ENCODE results near the gene FTH1. TPM values are rescaled to one million over a fixed set of nuclear protein-coding genes. Genes with fewer than 3 reads are reported as not detected.

The FTH1 gene
- 2,043 TPM for polyA plus RNA-seq (2013, experiment 1 of 4)
- 2,089 TPM for polyA plus RNA-seq (2013, experiment 2 of 4)
- polyA plus RNA-seq (2013, experiment 3 of 4): 2,093 TPM
- polyA plus RNA-seq (2013, experiment 4 of 4): 2,380 TPM

GRCh38 chr11:61967116-61967923, at the start of gene FTH1:
TSS of gene FTH1 (minus strand) at chr11:61967634. CDS start at chr11:61967425, 209 bp downstream.
- H3K4me3 ChIP-seq (ENCODE audit: insufficient read depth, low read depth, low read length): peak within 1 kb of the TSS; percentile 98
- WGBS, 2 experiments: 1% methylated on average over 93 of the region's 93 CpGs
- no peaks in the 10 kb centered on the region for H3K27me3 ChIP-seq (ENCODE audit: control insufficient read depth, insufficient read depth, low read length, poor library complexity, severe bottlenecking)
- H3K36me3 ChIP-seq (ENCODE audit: control insufficient read depth, insufficient read depth, low read length): peaks cover 5% of the 10 kb centered on the region
- H3K27ac ChIP-seq (ENCODE audit: insufficient read depth, low read depth, low read length, poor library complexity, severe bottlenecking): peak within 1 kb of the TSS; percentile 47
- H3K9me3 ChIP-seq (ENCODE audit: control insufficient read depth, low read length): no peaks in the 10 kb centered on the region
- H3K4me1 ChIP-seq (ENCODE audit: control insufficient read depth, insufficient read depth, low read length): peaks cover 17% of the 10 kb centered on the region

DNA sequence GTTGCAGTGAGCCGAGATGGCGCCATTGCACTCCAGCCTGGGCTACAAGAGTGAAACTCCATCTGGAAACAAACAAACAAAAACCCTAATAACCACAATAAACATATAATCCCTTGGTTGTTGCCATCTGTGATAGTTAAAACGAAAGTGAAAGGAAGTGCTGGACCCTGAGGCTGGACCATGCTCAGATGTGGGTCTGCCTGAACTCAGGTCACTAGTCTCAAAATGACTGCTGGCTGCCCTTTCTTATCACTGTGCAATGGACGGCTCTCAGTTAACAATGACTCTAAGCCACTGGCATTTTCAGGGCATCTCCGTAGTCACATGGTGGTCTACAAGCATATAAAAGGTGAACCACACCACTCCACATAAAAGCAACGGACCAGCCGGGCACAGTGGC, 48.2 kb upstream of the FTH1 start:
- no peaks in the 10 kb centered on the region for H3K4me1 ChIP-seq (ENCODE audit: control insufficient read depth, insufficient read depth, low read length)
- no peaks in the 10 kb centered on the region for H3K9me3 ChIP-seq (ENCODE audit: control insufficient read depth, low read length)
- no peaks in the 10 kb centered on the region for H3K36me3 ChIP-seq (ENCODE audit: control insufficient read depth, insufficient read depth, low read length)
- no peak overlapping the region for H3K4me3 ChIP-seq (ENCODE audit: insufficient read depth, low read depth, low read length)
- H3K27ac ChIP-seq (ENCODE audit: insufficient read depth, low read depth, low read length, poor library complexity, severe bottlenecking): no peak overlapping the region
- 92 to 94% methylated on average over 7 of the region's 7 CpGs for WGBS, 2 experiments
- no peaks in the 10 kb centered on the region for H3K27me3 ChIP-seq (ENCODE audit: control insufficient read depth, insufficient read depth, low read length, poor library complexity, severe bottlenecking)

DNA sequence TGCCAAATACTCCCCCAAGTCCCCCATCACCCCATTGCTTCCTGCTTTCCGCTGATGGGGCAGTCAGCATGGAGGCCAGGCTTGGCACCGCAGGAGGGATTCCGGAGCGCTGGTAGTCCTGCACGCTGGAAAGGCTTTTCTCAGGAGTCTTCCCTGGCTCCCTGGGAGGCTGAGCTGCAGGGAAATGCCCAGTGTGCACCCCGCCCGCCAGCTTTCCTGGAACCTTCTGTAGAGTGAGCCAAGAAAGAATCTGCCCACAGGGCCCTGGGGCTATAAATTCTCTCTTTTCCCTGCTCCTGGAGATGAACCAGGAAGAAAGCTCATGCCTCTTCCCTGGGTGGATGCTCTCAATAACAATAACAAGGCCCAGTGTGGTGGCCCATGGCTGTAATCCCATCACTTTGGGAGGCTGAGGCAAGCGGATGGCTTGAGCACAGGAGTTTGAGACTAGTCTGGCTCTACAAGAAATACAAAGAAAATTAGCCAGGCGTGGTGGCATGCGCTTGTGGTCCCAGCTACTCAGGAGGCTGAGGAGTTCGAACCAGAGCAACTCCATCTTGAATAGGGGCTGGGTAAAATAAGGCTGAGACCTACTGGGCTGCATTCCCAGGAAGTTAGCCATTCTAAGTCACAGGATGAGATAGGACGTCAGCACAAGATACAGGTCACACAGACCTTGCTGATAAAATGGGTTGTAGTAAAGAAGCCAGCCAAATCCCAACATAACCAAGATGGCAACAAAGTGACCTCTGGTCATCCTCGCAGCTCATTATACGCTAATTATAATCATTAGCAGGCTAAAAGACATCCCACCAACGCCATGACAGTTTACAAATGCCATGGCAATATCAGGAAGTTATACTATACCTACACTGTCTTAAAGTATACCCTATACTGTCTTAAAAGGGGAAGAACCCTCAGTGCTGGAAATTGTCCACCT, 46.4 kb upstream of the FTH1 start:
- WGBS, 2 experiments: 84 to 86% methylated on average over 15 of the region's 15 CpGs
- Histone ChIP-seq H3K27ac (ENCODE audit: insufficient read depth, low read depth, low read length, poor library complexity, severe bottlenecking) (no peak overlapping the region), H3K36me3 (ENCODE audit: control insufficient read depth, insufficient read depth, low read length) (no peaks in the 10 kb centered on the region), H3K4me3 (ENCODE audit: insufficient read depth, low read depth, low read length) (no peak overlapping the region), H3K9me3 (ENCODE audit: control insufficient read depth, low read length) (no peaks in the 10 kb centered on the region), H3K27me3 (ENCODE audit: control insufficient read depth, insufficient read depth, low read length, poor library complexity, severe bottlenecking) (no peaks in the 10 kb centered on the region), H3K4me1 (ENCODE audit: control insufficient read depth, insufficient read depth, low read length) (no peaks in the 10 kb centered on the region)

GRCh38 chr11:62012832-62013461, 45.5 kb upstream of the FTH1 start:
- no peak overlapping the region for H3K4me3 ChIP-seq (ENCODE audit: insufficient read depth, low read depth, low read length)
- H3K9me3 ChIP-seq (ENCODE audit: control insufficient read depth, low read length): no peaks in the 10 kb centered on the region
- H3K36me3 ChIP-seq (ENCODE audit: control insufficient read depth, insufficient read depth, low read length): no peaks in the 10 kb centered on the region
- no peak overlapping the region for H3K27ac ChIP-seq (ENCODE audit: insufficient read depth, low read depth, low read length, poor library complexity, severe bottlenecking)
- H3K27me3 ChIP-seq (ENCODE audit: control insufficient read depth, insufficient read depth, low read length, poor library complexity, severe bottlenecking): no peaks in the 10 kb centered on the region
- H3K4me1 ChIP-seq (ENCODE audit: control insufficient read depth, insufficient read depth, low read length): no peaks in the 10 kb centered on the region
- WGBS, 2 experiments: 80 to 87% methylated on average over 5 of the region's 5 CpGs

DNA sequence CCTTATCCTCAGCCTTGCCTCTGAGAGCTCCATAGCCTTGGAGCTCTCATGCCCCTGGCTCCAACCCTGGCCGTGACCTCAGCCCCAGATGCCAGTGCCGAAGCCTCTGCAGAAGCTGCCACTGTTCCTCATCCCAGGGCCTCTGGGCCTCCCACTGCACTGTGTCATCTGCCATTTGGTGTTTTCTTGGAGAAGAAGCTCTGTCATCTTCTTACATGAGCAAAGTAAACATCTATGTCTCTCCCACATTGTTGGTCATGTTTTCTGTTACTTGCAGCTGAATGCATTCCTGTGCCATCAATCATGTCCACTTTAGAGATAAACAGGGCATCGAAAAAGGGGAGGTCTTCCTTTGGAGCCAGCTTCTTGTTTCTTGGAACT, 45.0 kb upstream of the FTH1 start:
- Histone ChIP-seq H3K4me3 (ENCODE audit: insufficient read depth, low read depth, low read length) (no peak overlapping the region), H3K9me3 (ENCODE audit: control insufficient read depth, low read length) (no peaks in the 10 kb centered on the region), H3K27ac (ENCODE audit: insufficient read depth, low read depth, low read length, poor library complexity, severe bottlenecking) (no peak overlapping the region), H3K4me1 (ENCODE audit: control insufficient read depth, insufficient read depth, low read length) (no peaks in the 10 kb centered on the region), H3K27me3 (ENCODE audit: control insufficient read depth, insufficient read depth, low read length, poor library complexity, severe bottlenecking) (no peaks in the 10 kb centered on the region), H3K36me3 (ENCODE audit: control insufficient read depth, insufficient read depth, low read length) (no peaks in the 10 kb centered on the region)
- WGBS, 2 experiments: 90 to 94% methylated on average over 3 of the region's 3 CpGs

- Histone ChIP-seq H3K4me1 (ENCODE audit: control insufficient read depth, insufficient read depth, low read length) (no peaks in the 10 kb centered on the region), H3K9me3 (ENCODE audit: control insufficient read depth, low read length) (no peaks in the 10 kb centered on the region), H3K27ac (ENCODE audit: insufficient read depth, low read depth, low read length, poor library complexity, severe bottlenecking) (no peak overlapping the region), H3K27me3 (ENCODE audit: control insufficient read depth, insufficient read depth, low read length, poor library complexity, severe bottlenecking) (no peaks in the 10 kb centered on the region), H3K36me3 (ENCODE audit: control insufficient read depth, insufficient read depth, low read length) (no peaks in the 10 kb centered on the region), H3K4me3 (ENCODE audit: insufficient read depth, low read depth, low read length) (no peak overlapping the region)
- WGBS, 2 experiments: 95 to 96% methylated on average over 9 of the region's 9 CpGs
Measured at GRCh38 chr11:62011881-62012280, 44.4 kb upstream of the FTH1 start.

DNA sequence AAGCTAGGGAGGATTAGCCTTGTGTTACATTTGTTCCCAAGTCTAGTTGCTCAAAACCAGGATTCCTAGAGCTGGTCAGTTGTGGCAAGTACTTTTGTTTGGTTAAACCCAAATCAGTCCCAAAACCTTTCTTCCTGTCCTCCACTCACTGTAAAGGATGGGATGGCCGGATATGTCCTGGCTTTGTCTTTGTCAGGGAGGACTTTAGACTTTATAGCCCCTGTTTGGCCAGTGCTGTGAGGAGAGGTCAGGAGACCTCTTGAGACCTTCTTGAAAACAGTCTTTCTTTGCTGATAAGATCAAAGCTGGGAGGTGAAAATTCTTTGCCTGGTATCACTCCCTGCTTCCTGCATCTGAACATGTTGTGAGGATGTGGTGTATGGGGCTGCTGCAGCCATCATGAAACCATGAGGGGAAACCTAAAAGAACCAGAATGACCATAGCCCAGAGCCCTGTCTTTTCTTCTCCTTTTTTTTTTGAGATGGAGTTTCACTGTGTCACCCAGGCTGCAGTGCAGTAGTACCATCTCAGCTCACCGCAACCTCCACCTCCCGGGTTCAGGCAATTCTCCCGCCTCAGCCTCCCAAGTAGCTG, 43.6 kb upstream of the FTH1 start:
- H3K36me3 ChIP-seq (ENCODE audit: control insufficient read depth, insufficient read depth, low read length): no peaks in the 10 kb centered on the region
- H3K27ac ChIP-seq (ENCODE audit: insufficient read depth, low read depth, low read length, poor library complexity, severe bottlenecking): no peak overlapping the region
- H3K4me1 ChIP-seq (ENCODE audit: control insufficient read depth, insufficient read depth, low read length): no peaks in the 10 kb centered on the region
- H3K4me3 ChIP-seq (ENCODE audit: insufficient read depth, low read depth, low read length): no peak overlapping the region
- no peaks in the 10 kb centered on the region for H3K27me3 ChIP-seq (ENCODE audit: control insufficient read depth, insufficient read depth, low read length, poor library complexity, severe bottlenecking)
- H3K9me3 ChIP-seq (ENCODE audit: control insufficient read depth, low read length): no peaks in the 10 kb centered on the region
- 95 to 98% methylated on average over 4 of the region's 4 CpGs for WGBS, 2 experiments

DNA sequence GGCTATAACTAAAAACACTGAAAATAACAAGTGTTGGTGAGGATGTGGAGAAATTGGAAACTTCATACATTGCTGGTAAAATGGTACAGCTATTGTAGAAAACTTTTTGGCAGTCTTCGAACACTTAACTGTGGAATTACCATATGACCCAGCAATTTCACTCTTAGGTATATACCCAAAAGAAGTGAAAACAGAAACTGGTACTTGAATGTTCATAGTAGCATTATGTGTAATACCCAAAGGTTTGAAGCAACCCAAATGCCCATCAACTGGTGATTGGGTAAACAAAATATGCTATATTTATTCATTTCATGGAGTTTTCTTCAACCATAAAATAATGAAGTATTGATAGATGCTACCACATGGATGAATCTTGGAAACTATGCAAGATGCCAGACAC, 40.8 kb upstream of the FTH1 start:
- Histone ChIP-seq H3K27me3 (ENCODE audit: control insufficient read depth, insufficient read depth, low read length, poor library complexity, severe bottlenecking) (no peaks in the 10 kb centered on the region), H3K4me3 (ENCODE audit: insufficient read depth, low read depth, low read length) (no peak overlapping the region), H3K9me3 (ENCODE audit: control insufficient read depth, low read length) (no peaks in the 10 kb centered on the region), H3K27ac (ENCODE audit: insufficient read depth, low read depth, low read length, poor library complexity, severe bottlenecking) (no peak overlapping the region), H3K4me1 (ENCODE audit: control insufficient read depth, insufficient read depth, low read length) (no peaks in the 10 kb centered on the region), H3K36me3 (ENCODE audit: control insufficient read depth, insufficient read depth, low read length) (no peaks in the 10 kb centered on the region)
- 89 to 100% methylated on average over 1 of the region's 1 CpG for WGBS, 2 experiments

DNA sequence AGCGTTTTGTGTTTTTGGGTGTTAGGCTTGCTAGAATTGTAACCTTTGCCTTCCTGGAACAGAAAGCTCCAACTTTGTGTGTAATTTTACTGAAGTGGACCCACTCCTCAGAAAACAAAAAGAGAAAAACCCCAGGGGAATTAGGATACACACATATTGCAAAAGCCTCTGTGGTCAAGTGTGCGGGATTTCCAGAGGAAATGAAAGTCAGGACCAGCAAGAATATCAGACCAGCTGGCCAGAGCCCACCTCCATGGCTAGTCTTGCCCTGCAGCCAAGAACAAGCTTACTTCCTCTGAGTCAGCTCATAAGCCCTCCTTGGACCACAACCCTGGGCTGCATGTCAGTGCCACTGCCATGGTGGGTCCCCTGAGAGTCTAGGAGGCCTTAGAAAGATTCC, 37.0 kb upstream of the FTH1 start:
- Histone ChIP-seq H3K27ac (ENCODE audit: insufficient read depth, low read depth, low read length, poor library complexity, severe bottlenecking) (no peak overlapping the region), H3K4me3 (ENCODE audit: insufficient read depth, low read depth, low read length) (no peak overlapping the region), H3K36me3 (ENCODE audit: control insufficient read depth, insufficient read depth, low read length) (no peaks in the 10 kb centered on the region), H3K9me3 (ENCODE audit: control insufficient read depth, low read length) (no peaks in the 10 kb centered on the region), H3K27me3 (ENCODE audit: control insufficient read depth, insufficient read depth, low read length, poor library complexity, severe bottlenecking) (no peaks in the 10 kb centered on the region), H3K4me1 (ENCODE audit: control insufficient read depth, insufficient read depth, low read length) (no peaks in the 10 kb centered on the region)
- 88 to 96% methylated on average over 2 of the region's 2 CpGs for WGBS, 2 experiments

Measured in ectodermal cell (in vitro differentiated cells).